Measurements from ENCODE around the gene COL27A1.

DNA sequence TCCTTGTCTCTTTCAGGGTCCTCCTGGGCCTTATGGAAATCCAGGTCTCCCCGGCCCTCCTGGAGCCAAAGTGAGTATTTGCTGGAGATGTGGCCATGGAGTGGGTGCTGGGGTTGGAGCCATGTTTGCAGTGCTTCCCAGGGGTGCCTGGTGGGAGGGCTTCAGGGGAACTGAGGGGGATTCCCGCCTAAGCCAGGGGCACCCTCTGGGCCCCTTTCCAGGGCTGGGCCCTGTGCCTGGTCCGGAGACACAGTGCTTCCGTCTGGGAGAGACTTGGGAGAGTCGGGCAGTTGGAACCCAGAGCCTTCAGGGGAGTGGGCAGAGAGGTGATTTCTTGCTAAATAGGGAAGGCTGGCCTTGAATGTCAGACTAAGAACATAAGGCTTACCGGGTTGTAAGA, 27.7 kb downstream of the COL27A1 start:
- TF ChIP-seq CTCF (IDR thresholded peaks at IDR 0.05; ENCODE audit: low read length): no peak
- no peak for TF ChIP-seq EZH2 (IDR thresholded peaks at IDR 0.05; ENCODE audit: borderline replicate concordance, low read length)

Data from OCI-LY1 (cell line).